Liver (tissue), 9 donors: Measurements from ENCODE around the gene ODAD2. TPM values are rescaled to one million over a fixed set of nuclear protein-coding genes. Genes with fewer than 3 reads are reported as not detected.

ENCODE experiments used
- DNase-seq: peaks from one replicate; pipeline ENCODE4 v3.0.0-alpha.2; 2017; ENCODE audit warnings: low spot score
- H3K27ac ChIP-seq, 2 donors: one replicate each; pipeline ENCODE4 v1.7.0; 2013; ENCODE audit warnings: inconsistent platforms in 2 of 2, low read length in 2 of 2, control low read depth in 1 of 2, low read depth in 1 of 2, mild to moderate bottlenecking in 1 of 2
- H3K27me3 ChIP-seq, 4 donors: one replicate each; pipeline versions ENCODE4 v1.6.1 to v1.7.0; 2013; ENCODE audit warnings: low read length in 3 of 4, inconsistent platforms in 1 of 4, mild to moderate bottlenecking in 1 of 4, moderate library complexity in 1 of 4; ENCODE audit not compliant: control insufficient read depth in 4 of 4, insufficient read depth in 4 of 4
- H3K36me3 ChIP-seq, 4 donors: one replicate each; pipeline versions ENCODE4 v1.6.1 to v1.7.0; 2013; ENCODE audit warnings: low read length in 3 of 4, mild to moderate bottlenecking in 3 of 4, low read depth in 1 of 4, moderate library complexity in 1 of 4; ENCODE audit not compliant: control insufficient read depth in 4 of 4, insufficient read depth in 3 of 4
- H3K4me1 ChIP-seq, 4 donors: one replicate each; pipeline versions ENCODE4 v1.6.1 to v1.7.0; 2013; ENCODE audit warnings: low read length in 3 of 4, mild to moderate bottlenecking in 3 of 4, moderate library complexity in 1 of 4; ENCODE audit not compliant: control insufficient read depth in 4 of 4, insufficient read depth in 4 of 4
- H3K4me3 ChIP-seq, 3 donors: one replicate each; pipeline versions ENCODE4 v1.6.1 to v1.7.0; 2013; ENCODE audit warnings: low read length in 3 of 3, control low read depth in 1 of 3, low read depth in 1 of 3, mild to moderate bottlenecking in 1 of 3
- H3K9ac ChIP-seq, 2 donors: one replicate each; pipeline ENCODE4 v1.7.0; 2013; ENCODE audit warnings: low read length in 2 of 2, mild to moderate bottlenecking in 2 of 2, moderate library complexity in 2 of 2, control low read depth in 1 of 2, low read depth in 1 of 2
- H3K9me3 ChIP-seq, 4 donors: one replicate each; pipeline versions ENCODE4 v1.6.1 to v1.7.0; 2013; ENCODE audit warnings: low read length in 3 of 4; ENCODE audit not compliant: control insufficient read depth in 4 of 4
- ATF3 ChIP-seq: IDR thresholded peaks from 2 replicates; pipeline ENCODE4 v1.6.1; 2016; ENCODE audit warnings: antibody characterized with exemption
- CTCF ChIP-seq: fragments of 150-350 bp; IDR thresholded peaks from 2 replicates; pipeline ENCODE4 v1.5.1; 2017; ENCODE audit warnings: improper control_type of control experiment, low read depth, low read length; ENCODE audit not compliant: missing input control
- EGR1 ChIP-seq, 2 donors: IDR thresholded peaks; 2 replicates each; pipeline ENCODE4 v1.6.1; 2016 to 2018; ENCODE audit warnings: antibody characterized with exemption in 2 of 2, low read depth in 2 of 2
- FOXA1 ChIP-seq: IDR thresholded peaks from 2 replicates; pipeline ENCODE4 v1.6.1; 2016; ENCODE audit warnings: antibody characterized with exemption
- FOXA2 ChIP-seq: IDR thresholded peaks from 2 replicates; pipeline ENCODE4 v1.6.1; 2016; ENCODE audit warnings: antibody characterized with exemption
- GABPA ChIP-seq, 2 donors: IDR thresholded peaks in 1 of 2; conservative IDR thresholded peaks in 1 of 2; 2 replicates each; pipeline ENCODE4 v1.6.1; 2016; ENCODE audit warnings: antibody characterized with exemption in 2 of 2, mild to moderate bottlenecking in 1 of 2, moderate library complexity in 1 of 2
- HNF4A ChIP-seq, 2 donors: conservative IDR thresholded peaks; 2 replicates each; pipeline ENCODE4 v1.6.1; 2016; ENCODE audit warnings: antibody characterized with exemption in 2 of 2, mild to moderate bottlenecking in 2 of 2
- HNF4G ChIP-seq: IDR thresholded peaks from 2 replicates; pipeline ENCODE4 v1.6.1; 2016; ENCODE audit warnings: antibody characterized with exemption
- JUND ChIP-seq, 2 donors: IDR thresholded peaks; 2 replicates each; pipeline ENCODE4 v1.6.1; 2016; ENCODE audit warnings: antibody characterized with exemption in 2 of 2
- MAX ChIP-seq: IDR thresholded peaks from 2 replicates; pipeline ENCODE4 v1.6.1; 2016; ENCODE audit warnings: antibody characterized with exemption
- RAD21 ChIP-seq, 2 donors: IDR thresholded peaks; 2 replicates each; pipeline ENCODE4 v1.6.1; 2016; ENCODE audit warnings: antibody characterized with exemption in 2 of 2, mild to moderate bottlenecking in 2 of 2
- REST ChIP-seq: IDR thresholded peaks from 2 replicates; pipeline ENCODE4 v1.6.1; 2016; ENCODE audit warnings: antibody characterized with exemption, mild to moderate bottlenecking
- RXRA ChIP-seq, 2 donors: IDR thresholded peaks; 2 replicates each; pipeline ENCODE4 v1.6.1; 2017 to 2018; ENCODE audit warnings: antibody characterized with exemption in 2 of 2, mild to moderate bottlenecking in 1 of 2
- SP1 ChIP-seq: IDR thresholded peaks from 2 replicates; pipeline ENCODE4 v1.6.1; 2018; ENCODE audit warnings: antibody characterized with exemption, mild to moderate bottlenecking
- TAF1 ChIP-seq: conservative IDR thresholded peaks from 2 replicates; pipeline ENCODE4 v1.6.1; 2016; ENCODE audit warnings: antibody characterized with exemption, mild to moderate bottlenecking
- YY1 ChIP-seq: IDR thresholded peaks from 2 replicates; pipeline ENCODE4 v1.6.1; 2016; ENCODE audit warnings: antibody characterized with exemption, mild to moderate bottlenecking
- ZBTB33 ChIP-seq: IDR thresholded peaks from 2 replicates; pipeline ENCODE4 v1.6.1; 2016; ENCODE audit warnings: antibody characterized with exemption
- WGBS: extraction: QIAGEN DNeasy Blood & Tissue Kit; methylation state at CpG from one replicate; pipeline ENCODE4 v1.1.7; 2013; 5-methylcytosine and 5-hydroxymethylcytosine counted together
- polyA plus RNA-seq, 2 donors: library from polyadenylated mRNA; stranded (reverse) in 1 of 2; unstranded in 1 of 2; fragments of 200-250 nt in 1 of 2; fragments of >200 nt in 1 of 2; fragmentation: Nextera tagmentation in 1 of 2; extraction: Ambion mirVana in 1 of 2; gene quantifications; one replicate each; pipeline versions ENCODE4 v1.2.1 to v1.2.3, GENCODE V29; 2013 to 2015
- total RNA-seq, 2 donors: library from RNA; depleted of rRNA; stranded (reverse); fragments of >200 nt; gene quantifications; one replicate each; pipeline ENCODE4 v1.2.3, GENCODE V29; 2014
- donor health status: healthy.
- donor health status: healthy.
- donor health status: healthy.
- donor health status: healthy.
- donor health status: healthy.

Gene ODAD2
- total and polyA plus RNA-seq, 4 donors, result 0.14 to 0.84 (median 0.38) TPM

GRCh38 chr10:27884185-27884641 lies 114.7 kb downstream of the ODAD2 start:
- Histone ChIP-seq H3K27me3 (no peaks in the 10 kb centered on the region), H3K9me3 (no peaks in the 10 kb centered on the region), H3K4me3 (no peak overlapping the region), H3K36me3 (no peaks in the 10 kb centered on the region), H3K27ac (no peak overlapping the region), H3K9ac (no peak overlapping the region), H3K4me1 (no peaks in the 10 kb centered on the region)
- TF ChIP-seq ZBTB33 (no peak), HNF4G (no peak), REST (no peak), SP1 (no peak), EGR1 (IDR thresholded peaks at IDR 0.05; ENCODE audit: low read depth in 2 of 2) (no peak), JUND (IDR thresholded peaks at IDR 0.05) (no peak), ATF3 (no peak)
- DNase-seq, result no peak
- WGBS, result 72% methylated on average over 1 of the region's 1 CpG

- no peaks in the 10 kb centered on the region for H3K4me1 ChIP-seq
- no peak overlapping the region for H3K4me3 ChIP-seq
- no peaks in the 10 kb centered on the region for H3K36me3 ChIP-seq
- no peaks in the 10 kb centered on the region for H3K27me3 ChIP-seq
- no peak overlapping the region for H3K9ac ChIP-seq
- DNase-seq, result no peak
- no peak overlapping the region for H3K27ac ChIP-seq
- 95% methylated on average over 4 of the region's 4 CpGs for WGBS
- H3K9me3 ChIP-seq, result no peaks in the 10 kb centered on the region
- no peak for TF ChIP-seq RXRA (IDR thresholded peaks at IDR 0.05)
- no peak for TF ChIP-seq HNF4A (conservative IDR thresholded peaks at IDR 0.05)
- no peak for TF ChIP-seq REST
- TF ChIP-seq YY1, result no peak
- no peak for TF ChIP-seq JUND (IDR thresholded peaks at IDR 0.05)
- TF ChIP-seq CTCF, result no peak
- TF ChIP-seq ZBTB33, result no peak
- TF ChIP-seq FOXA2, result no peak
- no peak for TF ChIP-seq RAD21 (IDR thresholded peaks at IDR 0.05)
- TF ChIP-seq GABPA (IDR thresholded peaks at IDR 0.05 in 1 of 2, conservative IDR thresholded peaks at IDR 0.05 in 1 of 2), result no peak
- TF ChIP-seq MAX, result no peak
- TF ChIP-seq FOXA1, result no peak
- no peak for TF ChIP-seq ATF3
- no peak for TF ChIP-seq HNF4G
- TF ChIP-seq TAF1, result no peak
Measured at GRCh38 chr10:27878281-27878680, 120.6 kb downstream of the ODAD2 start.
